ENCODE results near the gene RUNX2.

The RUNX2 gene

DNA sequence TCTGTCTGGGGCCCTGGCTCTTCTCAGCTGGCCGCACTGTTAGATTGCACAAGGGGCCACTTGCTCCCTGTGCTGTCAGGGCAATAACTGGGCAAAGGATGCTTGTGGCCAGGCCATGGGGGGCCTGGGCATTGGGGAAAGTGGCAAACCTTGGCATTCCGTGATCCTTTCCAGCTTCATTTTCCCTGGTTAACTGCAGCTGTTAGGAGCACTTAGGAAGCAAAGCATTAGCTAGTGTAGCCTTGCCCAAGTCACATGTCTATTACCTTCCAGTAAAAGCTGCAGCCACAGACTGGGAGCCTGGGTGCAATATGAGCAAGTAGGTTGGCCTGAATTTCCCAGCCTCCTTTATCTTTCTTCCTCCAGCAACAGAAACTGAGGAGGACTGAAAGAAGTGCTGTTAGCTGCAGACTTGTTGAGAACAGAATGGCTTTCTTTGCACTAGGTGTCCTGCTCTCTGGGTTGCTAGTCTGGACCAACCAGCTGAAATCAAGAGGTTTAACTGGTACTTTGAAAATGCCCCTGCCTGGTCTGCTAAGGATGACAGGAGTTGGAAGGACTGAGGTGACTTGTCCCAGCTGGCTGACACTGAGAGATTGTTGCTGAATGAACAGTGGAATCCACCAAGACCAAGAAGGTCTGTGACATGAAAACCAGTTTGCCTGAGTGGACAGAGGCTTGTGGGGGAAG lies 361.9 kb downstream of the RUNX2 start:
- no peak for DNase-seq
- intact Hi-C loops (cut with DNase I) = no loop called here

GRCh38 chr6:45690846-45691245 lies 362.7 kb downstream of the RUNX2 start:
- DNase-seq = no peak
- intact Hi-C loops (cut with DNase I) = no loop called here

DNA sequence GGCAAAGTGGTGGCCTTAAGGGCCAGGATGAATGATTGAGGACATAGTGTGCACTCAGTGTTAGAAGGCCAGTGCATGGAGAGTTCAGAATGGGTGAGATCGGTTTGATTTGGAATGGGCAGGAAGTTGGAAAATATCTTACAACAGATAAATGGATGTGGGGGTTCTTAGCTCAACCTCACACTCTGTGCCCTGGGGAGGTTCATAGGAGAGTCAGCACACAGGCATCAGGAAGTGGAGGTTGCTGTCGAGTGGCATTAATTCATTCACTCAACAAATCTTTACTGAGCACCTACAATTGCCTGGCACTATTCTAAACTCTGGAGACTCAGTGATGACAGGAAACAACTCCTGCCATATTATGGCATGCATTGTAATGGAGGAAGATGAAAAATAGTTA lies 363.3 kb downstream of the RUNX2 start:
- DNase-seq = no peak
- intact Hi-C loops (cut with DNase I) = no loop called here

DNA sequence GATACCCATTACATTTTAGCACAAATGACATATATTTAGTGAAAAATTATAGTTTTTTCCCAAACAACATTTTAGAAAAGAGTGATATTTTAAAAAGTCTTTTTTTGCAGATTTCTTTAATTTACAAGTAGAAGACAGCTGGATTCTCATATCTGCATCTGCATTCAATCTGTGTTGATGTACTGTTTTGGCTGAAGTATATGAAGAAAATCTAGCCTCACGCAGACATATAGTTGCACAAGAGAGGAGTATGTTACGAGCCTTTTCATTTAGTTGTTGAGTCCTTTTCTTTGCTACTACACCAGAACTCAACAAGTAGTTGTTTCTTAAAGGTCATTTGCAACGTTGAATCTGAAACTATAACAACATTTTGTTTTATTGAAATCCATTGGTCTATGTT lies 363.9 kb downstream of the RUNX2 start:
- intact Hi-C loops (cut with DNase I) = no loop called here
- DNase-seq = no peak

DNA sequence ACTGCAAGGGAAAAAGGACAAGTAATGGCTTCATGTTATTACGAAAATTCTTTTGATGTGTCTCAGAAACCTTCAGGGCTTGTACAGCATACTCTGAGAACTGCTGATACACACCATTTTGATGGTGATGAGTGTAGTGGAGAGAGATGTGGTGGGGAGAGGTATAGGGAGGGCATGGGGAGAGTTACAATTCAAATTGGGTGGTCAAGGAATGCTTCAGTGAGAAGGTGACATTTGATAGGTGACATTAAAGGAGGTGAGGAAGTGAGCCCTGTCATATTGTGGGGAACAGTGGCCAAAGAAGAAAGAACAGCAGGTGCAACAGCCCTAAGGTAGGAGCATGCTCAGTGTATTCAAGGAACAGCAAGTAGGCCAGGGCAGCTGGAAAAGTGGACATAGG lies 368.6 kb downstream of the RUNX2 start:
- intact Hi-C loops (cut with DNase I) = no loop called here
- no peak for DNase-seq

- peak in 1 of 42 donors; percentile 24 for DNase-seq
- intact Hi-C loops (cut with DNase I) = no loop called here
Measured at GRCh38 chr6:45697605-45698004, 369.5 kb downstream of the RUNX2 start.

- intact Hi-C loops (cut with DNase I) = no loop called here
- no peak for DNase-seq
Measured at GRCh38 chr6:45698046-45698445, 369.9 kb downstream of the RUNX2 start.

GRCh38 chr6:45699663-45700062 lies 371.5 kb downstream of the RUNX2 start:
- DNase-seq = no peak
- intact Hi-C loops (cut with DNase I) = no loop called here

DNA sequence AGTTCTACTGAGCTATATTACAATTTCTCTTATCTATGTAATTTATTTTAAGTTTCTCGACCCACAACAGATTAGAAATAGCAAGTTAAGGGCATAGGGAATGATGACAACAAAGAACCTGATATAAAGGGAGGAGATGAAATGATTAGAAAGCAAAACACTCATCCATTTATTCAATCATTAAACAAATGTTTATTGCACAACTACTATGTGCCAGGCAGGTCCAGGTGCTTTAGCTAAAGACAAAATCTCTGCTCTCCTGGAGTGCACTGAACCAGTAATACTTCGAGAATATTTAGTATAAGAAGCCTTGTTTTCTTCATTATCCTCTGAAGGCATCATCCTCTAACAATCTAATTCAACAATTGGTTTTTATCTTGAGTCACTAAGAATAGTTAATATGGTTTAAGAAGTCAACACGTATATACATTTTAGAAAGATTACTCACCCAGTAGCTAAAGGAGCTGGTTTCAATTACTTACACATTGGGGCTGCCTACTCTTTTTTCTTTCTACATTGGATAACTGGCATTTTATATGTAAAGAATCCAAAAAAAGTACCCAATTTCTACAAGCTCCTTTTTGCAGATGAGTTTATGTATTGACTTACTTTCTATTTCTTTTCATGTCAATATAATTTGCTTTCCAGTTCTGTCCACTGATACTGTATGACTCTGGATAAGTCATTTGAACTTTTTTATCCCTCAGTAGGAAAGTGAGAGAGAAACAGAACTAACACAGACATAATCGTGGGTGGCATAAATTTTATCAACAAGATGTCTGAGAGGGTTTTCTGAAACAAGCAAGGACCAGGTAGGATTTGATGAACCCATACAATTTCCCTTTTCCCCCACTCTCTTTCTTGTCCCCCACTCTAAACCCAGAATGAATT lies 375.0 kb downstream of the RUNX2 start:
- intact Hi-C loops (cut with DNase I) = no loop called here

GRCh38 chr6:45704056-45704800 lies 376.1 kb downstream of the RUNX2 start:
- intact Hi-C loops (cut with DNase I) = no loop called here
- no peak for DNase-seq

More for the DNA sequence above, 375.0 kb downstream of the RUNX2 start:
- DNase-seq = no peak

DNA sequence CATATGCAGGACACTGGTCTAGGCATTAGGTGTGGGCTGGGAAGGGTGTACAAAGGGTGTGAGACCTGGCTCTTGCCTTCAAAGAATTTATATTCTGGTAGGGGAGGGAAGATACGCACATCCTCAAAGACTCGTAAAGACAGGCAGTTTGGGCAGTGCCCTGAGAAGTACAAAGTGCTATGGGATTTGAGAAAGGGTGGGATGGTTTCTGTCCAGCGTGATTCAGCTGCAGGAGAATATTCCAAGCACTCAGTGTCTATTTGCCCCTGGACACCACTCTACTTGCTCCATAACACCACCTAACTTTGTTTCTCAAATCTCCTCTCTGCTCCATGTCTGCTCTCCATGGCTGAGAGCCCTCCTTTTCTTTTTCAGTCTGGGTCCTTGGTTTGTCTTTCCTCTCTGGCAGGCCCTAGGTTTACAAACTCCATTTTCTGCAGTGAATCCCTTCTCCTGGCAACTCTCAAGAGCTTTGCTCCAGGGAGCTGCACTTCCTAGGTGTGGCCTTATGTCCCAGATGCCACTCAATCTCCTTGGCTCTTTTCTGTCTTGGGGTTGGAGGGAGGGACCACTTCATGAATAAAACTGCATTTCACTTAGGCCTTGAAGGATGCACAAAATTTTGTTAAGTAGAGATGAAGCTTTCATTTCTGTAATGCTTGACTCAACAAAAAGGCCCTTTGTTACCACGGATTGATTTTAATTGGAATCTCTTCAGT lies 377.2 kb downstream of the RUNX2 start:
- intact Hi-C loops (cut with DNase I) = no loop called here
- DNase-seq = no peak

DNA sequence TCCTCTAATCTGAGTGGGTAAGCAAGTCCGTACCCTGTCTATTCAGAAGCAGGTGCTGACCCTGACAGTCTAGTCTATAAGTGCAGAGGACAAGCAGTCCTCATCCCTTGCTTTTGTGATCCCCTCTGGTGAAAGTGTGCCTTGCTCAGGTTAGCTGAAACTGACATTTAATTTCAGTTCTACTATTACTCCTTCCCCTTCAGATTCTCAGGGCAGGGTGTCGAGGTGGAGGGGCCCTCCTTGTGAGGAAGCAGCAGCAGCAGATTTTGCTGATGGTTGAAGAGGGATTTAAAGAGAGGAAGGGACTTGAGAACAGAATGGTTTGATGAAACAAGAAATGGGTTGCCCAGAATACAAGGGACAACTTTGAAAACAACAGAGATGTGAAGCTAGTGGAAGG lies 378.2 kb downstream of the RUNX2 start:
- intact Hi-C loops (cut with DNase I) = no loop called here
- DNase-seq = no peak

GRCh38 chr6:45707176-45707575 lies 379.0 kb downstream of the RUNX2 start:
- intact Hi-C loops (cut with DNase I) = no loop called here
- no peak for DNase-seq

- intact Hi-C loops (cut with DNase I) = loop anchor here (5.0 kb wide), 2 partner anchors 288 to 1052 kb away; no protein-coding TSS in a partner anchor
- no peak for DNase-seq
Measured at GRCh38 chr6:45709781-45710220, 381.7 kb downstream of the RUNX2 start.

- DNase-seq = no peak
- intact Hi-C loops (cut with DNase I) = loop anchor here (5.0 kb wide), 2 partner anchors 288 to 1053 kb away; no protein-coding TSS in a partner anchor
Measured at GRCh38 chr6:45710304-45710821, 382.2 kb downstream of the RUNX2 start.

- DNase-seq = no peak
- intact Hi-C loops (cut with DNase I) = loop anchor here (5.0 kb wide), 2 partner anchors 290 to 1055 kb away; no protein-coding TSS in a partner anchor
Measured at GRCh38 chr6:45712076-45712475, 383.9 kb downstream of the RUNX2 start.

DNA sequence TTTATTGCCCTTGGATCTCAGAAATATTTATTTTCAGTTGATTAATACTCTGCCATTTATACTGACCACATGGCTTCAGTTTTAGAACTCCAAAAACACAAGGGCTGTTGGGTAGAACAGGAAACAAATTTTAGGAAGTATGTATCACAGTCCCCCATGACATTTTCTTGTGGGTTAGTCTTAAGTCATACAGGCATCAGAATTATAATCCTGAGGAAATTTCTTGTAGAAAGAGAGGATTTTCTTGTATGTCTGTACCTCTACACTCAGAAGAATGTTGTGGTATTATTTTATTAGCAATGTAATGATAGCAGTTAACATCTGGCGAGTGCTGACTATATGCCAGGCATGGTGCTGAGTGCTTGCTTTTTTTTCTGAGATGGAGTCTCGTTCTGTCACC lies 384.7 kb downstream of the RUNX2 start:
- DNase-seq = no peak
- intact Hi-C loops (cut with DNase I) = loop anchor here (5.0 kb wide), 2 partner anchors 290 to 1055 kb away; no protein-coding TSS in a partner anchor
